ENCODE results near the gene RHCE.
A peak's percentile ranks its signal among the peaks of the same experiment; 100 is the strongest.
"Not testable (repeated sequence)": the region's sequence is repeated elsewhere in the genome, so short reads cannot be mapped to it uniquely, and the experiment has no call there.

Gene RHCE

GRCh38 chr1:25397549-25397948 is 23.1 kb downstream of the RHCE start:
- DNase-seq (ENCODE audit: low read depth): peak; percentile 8

- no peak for DNase-seq (ENCODE audit: low read depth)
Measured at GRCh38 chr1:25392841-25393240, 27.8 kb downstream of the RHCE start.

- DNase-seq (ENCODE audit: low read depth): not testable (repeated sequence)
Measured at GRCh38 chr1:25389721-25390120, 30.9 kb downstream of the RHCE start.

GRCh38 chr1:25388691-25389090 is 31.9 kb downstream of the RHCE start:
- not testable (repeated sequence) for DNase-seq (ENCODE audit: low read depth)

- DNase-seq (ENCODE audit: low read depth): not testable (repeated sequence)
Measured at GRCh38 chr1:25387096-25387495, 33.5 kb downstream of the RHCE start.

- not testable (repeated sequence) for DNase-seq (ENCODE audit: low read depth)
Measured at GRCh38 chr1:25383875-25384274, 36.8 kb downstream of the RHCE start.

GRCh38 chr1:25383090-25383489 is 37.5 kb downstream of the RHCE start:
- peak; percentile 78 for DNase-seq (ENCODE audit: low read depth)

- DNase-seq (ENCODE audit: low read depth): not testable (repeated sequence)
Measured at GRCh38 chr1:25382543-25382942, 38.1 kb downstream of the RHCE start.

- DNase-seq (ENCODE audit: low read depth): not testable (repeated sequence)
Measured at GRCh38 chr1:25378367-25378766, 42.3 kb downstream of the RHCE start.

- DNase-seq (ENCODE audit: low read depth): peak; percentile 90
Measured at GRCh38 chr1:25371757-25372156, 48.9 kb downstream of the RHCE start.

GRCh38 chr1:25369691-25370271 is 50.8 kb downstream of the RHCE start:
- DNase-seq (ENCODE audit: low read depth): not testable (repeated sequence)

GRCh38 chr1:25369241-25369640 is 51.4 kb downstream of the RHCE start:
- peak; percentile 17 for DNase-seq (ENCODE audit: low read depth)

GRCh38 chr1:25362634-25363559 is 57.7 kb downstream of the RHCE start:
- not testable (repeated sequence) for DNase-seq (ENCODE audit: low read depth)

- DNase-seq (ENCODE audit: low read depth): no peak
Measured at GRCh38 chr1:25361901-25362300, 58.7 kb downstream of the RHCE start.

- peak; percentile 91 for DNase-seq (ENCODE audit: low read depth)
Measured at GRCh38 chr1:25360596-25361581, 59.7 kb downstream of the RHCE start.

- DNase-seq (ENCODE audit: low read depth): peak; percentile 68
Measured at GRCh38 chr1:25356848-25357247, 63.8 kb downstream of the RHCE start.

GRCh38 chr1:25356441-25356840 is 64.2 kb downstream of the RHCE start:
- no peak for DNase-seq (ENCODE audit: low read depth)

GRCh38 chr1:25355841-25356395 is 64.7 kb downstream of the RHCE start:
- no peak for DNase-seq (ENCODE audit: low read depth)

GRCh38 chr1:25349606-25350005 is 71.0 kb downstream of the RHCE start:
- no peak for DNase-seq (ENCODE audit: low read depth)

GRCh38 chr1:25347556-25347955 is 73.1 kb downstream of the RHCE start:
- no peak for DNase-seq (ENCODE audit: low read depth)

GRCh38 chr1:25343872-25344271 is 76.8 kb downstream of the RHCE start:
- peak; percentile 79 for DNase-seq (ENCODE audit: low read depth)

GRCh38 chr1:25342846-25343245 is 77.8 kb downstream of the RHCE start:
- DNase-seq (ENCODE audit: low read depth): no peak
